H1 (cell line): ENCODE measurements around the gene AMELY.

Source experiments
- CHD2 ChIP-seq: IDR thresholded peaks from 2 replicates; pipeline ENCODE4 v1.6.1; 2012; ENCODE audit warnings: low read length, improper control_type of control experiment
- JUN ChIP-seq: IDR thresholded peaks from 2 replicates; pipeline ENCODE4 v1.6.1; 2011; ENCODE audit warnings: low read depth, mild to moderate bottlenecking, improper control_type of control experiment, low read length
- RNF2 ChIP-seq: fragments of 200-900, 300-1000 bp; sonication (generic); IDR thresholded peaks from 2 replicates; pipeline ENCODE4 v1.7.1; 2016; ENCODE audit warnings: borderline replicate concordance, low read depth, mild to moderate bottlenecking, antibody characterized with exemption, low read length; ENCODE audit not compliant: poor library complexity, severe bottlenecking; ENCODE audit errors: missing control alignments
- YY1 ChIP-seq: IDR thresholded peaks from 2 replicates; pipeline ENCODE4 v1.6.1; 2011; ENCODE audit warnings: low read depth, mild to moderate bottlenecking, low read length

GRCh38 chrY:6909118-6909521 is 2.4 kb downstream of the AMELY start:
- TF ChIP-seq JUN, result no peak
- TF ChIP-seq RNF2, result no peak
- no peak for TF ChIP-seq YY1
- TF ChIP-seq CHD2, result no peak
